H1 (cell line): ENCODE measurements around the gene TLK2. TPM values are rescaled to one million over a fixed set of nuclear protein-coding genes. Genes with fewer than 3 reads are reported as not detected.

ENCODE experiments used
- CTCF ChIA-PET: fragments of 300-600 bp; sonication (Branson Sonifier 250); formaldehyde crosslinking; loops from one replicate; lab custom pipeline; 2021; ENCODE audit not compliant: partially characterized antibody; lab: Charles Lee
- POLR2A ChIA-PET: fragments of 300-600 bp; sonication (Branson Sonifier 250); formaldehyde crosslinking; loops from one replicate; lab custom pipeline; 2021; ENCODE audit warnings: inconsistent platforms; ENCODE audit not compliant: partially characterized antibody; lab: Charles Lee
- DNase-seq, 2 experiments: peaks; one replicate each; pipeline versions ENCODE4 v3.0.0 to v3.0.0-alpha.2; 2010 to 2022; ENCODE audit warnings: low spot score in 2 of 2, low read depth in 1 of 2, mixed read lengths in 1 of 2
- FAIRE-seq: peaks from 2 replicates; lab custom pipeline; 2011; peaks lifted over from hg19 to GRCh38; lab: Jason Lieb, UNC
- H2AFZ ChIP-seq: 2 replicates; pipeline ENCODE4 v1.8.1; 2012; ENCODE audit warnings: low read length, inconsistent platforms
- H2AK5ac ChIP-seq: 2 replicates; pipeline ENCODE4 v1.6.1; 2013; ENCODE audit warnings: low read depth, low read length
- H2BK120ac ChIP-seq: replicated peaks from 2 replicates; pipeline ENCODE3; 2013; ENCODE audit warnings: low read depth, low read length, inconsistent platforms
- H2BK12ac ChIP-seq: 2 replicates; pipeline ENCODE4 v1.6.1; 2013; ENCODE audit warnings: low read depth, low read length
- H2BK15ac ChIP-seq: 2 replicates; pipeline ENCODE4 v1.6.1; 2013; ENCODE audit warnings: low read length
- H2BK20ac ChIP-seq: 2 replicates; pipeline ENCODE4 v1.6.1; 2013; ENCODE audit warnings: low read length
- H2BK5ac ChIP-seq: 2 replicates; pipeline ENCODE4 v1.6.1; 2013; ENCODE audit warnings: low read depth, low read length
- H3K14ac ChIP-seq: 2 replicates; pipeline ENCODE4 v1.6.1; 2013; ENCODE audit warnings: inconsistent platforms; ENCODE audit not compliant: insufficient read length
- H3K18ac ChIP-seq: 2 replicates; pipeline ENCODE4 v1.6.1; 2013; ENCODE audit warnings: low read length; ENCODE audit errors: extremely low read depth
- H3K23ac ChIP-seq: 2 replicates; pipeline ENCODE4 v1.6.1; 2013; ENCODE audit warnings: inconsistent platforms; ENCODE audit not compliant: insufficient read length
- H3K23me2 ChIP-seq: 2 replicates; pipeline ENCODE4 v1.6.1; 2013; ENCODE audit warnings: low read depth, low read length
- H3K27ac ChIP-seq: 2 replicates; pipeline ENCODE4 v1.6.1; 2011; ENCODE audit warnings: low read depth, low read length, inconsistent platforms
- H3K27me3 ChIP-seq, 4 experiments: replicated peaks in 1 of 4; 1 replicate in 1 of 4; 2 replicates in 3 of 4; pipeline versions ENCODE4 v1.6.1 to v1.8.1; 2011 to 2013; ENCODE audit warnings: low read length in 3 of 4, mild to moderate bottlenecking in 3 of 4, inconsistent platforms in 2 of 4, mixed read lengths in 2 of 4, moderate library complexity in 1 of 4; ENCODE audit not compliant: control insufficient read depth in 3 of 4, insufficient read depth in 3 of 4; ENCODE audit errors: extremely low read depth in 1 of 4
- H3K36me3 ChIP-seq, 4 experiments: 2 replicates each; pipeline versions ENCODE4 v1.6.1 to v1.8.1; 2011 to 2013; ENCODE audit warnings: mild to moderate bottlenecking in 4 of 4, low read length in 3 of 4, moderate library complexity in 2 of 4, control low read depth in 1 of 4, inconsistent platforms in 1 of 4; ENCODE audit not compliant: insufficient read depth in 4 of 4, control insufficient read depth in 2 of 4
- H3K4ac ChIP-seq: replicated peaks from 2 replicates; pipeline ENCODE3; 2013; ENCODE audit warnings: low read length, low read depth, mixed read lengths, inconsistent platforms; ENCODE audit not compliant: insufficient read length
- H3K4me1 ChIP-seq, 4 experiments: replicated peaks in 1 of 4; 1 replicate in 1 of 4; 2 replicates in 3 of 4; pipeline versions ENCODE4 v1.6.1 to v1.8.1; 2011 to 2013; ENCODE audit warnings: low read length in 3 of 4, inconsistent platforms in 2 of 4, mixed read lengths in 1 of 4; ENCODE audit not compliant: insufficient read depth in 4 of 4, control insufficient read depth in 3 of 4
- H3K4me2 ChIP-seq, 2 experiments: 2 replicates each; pipeline versions ENCODE4 v1.6.1 to v1.8.1; 2011 to 2013; ENCODE audit warnings: low read depth in 2 of 2, low read length in 2 of 2, control low read depth in 1 of 2, inconsistent platforms in 1 of 2, mild to moderate bottlenecking in 1 of 2; ENCODE audit not compliant: insufficient read depth in 1 of 2
- H3K4me3 ChIP-seq, 4 experiments: fragments of 200-600, 300-600 bp in 1 of 4; sonication (generic), shearing (Covaris generic), sonication (Bioruptor Twin) in 1 of 4; 2 replicates each; pipeline versions ENCODE4 v1.5.1 to v1.8.1; 2011 to 2016; ENCODE audit warnings: low read length in 4 of 4, low read depth in 3 of 4, control low read depth in 2 of 4, inconsistent platforms in 2 of 4, mild to moderate bottlenecking in 2 of 4, mixed read lengths in 1 of 4, moderate library complexity in 1 of 4; ENCODE audit not compliant: insufficient read depth in 2 of 4; ENCODE audit errors: extremely low read depth in 1 of 4
- H3K56ac ChIP-seq: replicated peaks from 2 replicates; pipeline ENCODE3; 2013; ENCODE audit warnings: low read depth, mild to moderate bottlenecking, mixed read lengths, low read length, inconsistent platforms; ENCODE audit not compliant: insufficient read length
- H3K79me1 ChIP-seq: 2 replicates; pipeline ENCODE4 v1.6.1; 2013; ENCODE audit warnings: low read depth, low read length, control low read depth
- H3K79me2 ChIP-seq, 2 experiments: 2 replicates each; pipeline versions ENCODE4 v1.6.1 to v1.8.1; 2012 to 2013; ENCODE audit warnings: low read length in 2 of 2, mild to moderate bottlenecking in 2 of 2, inconsistent platforms in 1 of 2; ENCODE audit not compliant: insufficient read depth in 2 of 2, control insufficient read depth in 1 of 2
- H3K9ac ChIP-seq, 4 experiments: replicated peaks in 1 of 4; 1 replicate in 1 of 4; 2 replicates in 3 of 4; pipeline versions ENCODE4 v1.6.1 to v1.8.1; 2011 to 2013; ENCODE audit warnings: low read depth in 3 of 4, low read length in 3 of 4, control low read depth in 2 of 4, mild to moderate bottlenecking in 2 of 4, moderate library complexity in 2 of 4, inconsistent platforms in 1 of 4; ENCODE audit errors: extremely low read depth in 1 of 4
- H3K9me3 ChIP-seq, 2 experiments: 2 replicates each; pipeline versions ENCODE4 v1.6.1 to v1.8.1; 2012 to 2013; ENCODE audit warnings: mild to moderate bottlenecking in 2 of 2, moderate library complexity in 2 of 2, control low read depth in 1 of 2, inconsistent platforms in 1 of 2, low read depth in 1 of 2, low read length in 1 of 2, mixed read lengths in 1 of 2; ENCODE audit not compliant: insufficient read depth in 2 of 2
- H4K20me1 ChIP-seq, 2 experiments: replicated peaks in 1 of 2; 2 replicates each; pipeline versions ENCODE3 to v1.8.1; 2011 to 2013; ENCODE audit warnings: inconsistent platforms in 2 of 2, low read length in 2 of 2, mild to moderate bottlenecking in 1 of 2; ENCODE audit not compliant: insufficient read depth in 2 of 2, control insufficient read depth in 1 of 2
- H4K5ac ChIP-seq: 2 replicates; pipeline ENCODE4 v1.6.1; 2013; ENCODE audit warnings: low read length, low read depth, mixed read lengths, inconsistent platforms; ENCODE audit not compliant: insufficient read length
- H4K8ac ChIP-seq: 2 replicates; pipeline ENCODE4 v1.8.0; 2013; ENCODE audit warnings: mild to moderate bottlenecking, moderate library complexity, low read length, inconsistent platforms; ENCODE audit not compliant: insufficient read depth; ENCODE audit errors: extremely low read depth
- H4K91ac ChIP-seq: replicated peaks from 2 replicates; pipeline ENCODE3; 2013; ENCODE audit warnings: low read length, mixed read lengths, inconsistent platforms; ENCODE audit not compliant: insufficient read length
- CTBP2 ChIP-seq: IDR thresholded peaks from 2 replicates; pipeline ENCODE4 v1.7.0; 2011; ENCODE audit warnings: borderline replicate concordance, mild to moderate bottlenecking, moderate library complexity, mixed read lengths, low read length; ENCODE audit not compliant: insufficient read depth, insufficient read length
- CTCF ChIP-seq, 3 experiments: IDR thresholded peaks; 1 replicate in 2 of 3; 2 replicates in 1 of 3; pipeline versions ENCODE4 v1.5.1 to v1.6.1; 2011; ENCODE audit warnings: low read length in 3 of 3, mild to moderate bottlenecking in 3 of 3, inconsistent platforms in 2 of 3, low read depth in 1 of 3, moderate library complexity in 1 of 3; ENCODE audit not compliant: insufficient read depth in 1 of 3; ENCODE audit errors: control extremely low read depth in 1 of 3
- HDAC6 ChIP-seq: IDR thresholded peaks from one replicate; pipeline ENCODE4 v1.7.1; 2012; ENCODE audit warnings: low read depth, mild to moderate bottlenecking, inconsistent platforms, low read length, moderate library complexity
- MAFK ChIP-seq: IDR thresholded peaks from 2 replicates; pipeline ENCODE4 v1.6.1; 2012; ENCODE audit warnings: low read depth, mild to moderate bottlenecking, improper control_type of control experiment, low read length
- SAP30 ChIP-seq: fragments of 300-600 bp; sonication (generic); IDR thresholded peaks from 2 replicates; pipeline ENCODE4 v1.7.1; 2012; ENCODE audit warnings: low read length, moderate library complexity, mild to moderate bottlenecking, inconsistent platforms; ENCODE audit not compliant: insufficient read depth, insufficient replicate concordance
- SUZ12 ChIP-seq: fragments of 200-600 bp; sonication (generic); IDR thresholded peaks from 2 replicates; pipeline ENCODE4 v1.6.1; 2012; ENCODE audit warnings: mild to moderate bottlenecking, inconsistent platforms, low read length, moderate library complexity, mixed read lengths
- YY1 ChIP-seq: IDR thresholded peaks from 2 replicates; pipeline ENCODE4 v1.6.1; 2011; ENCODE audit warnings: low read depth, mild to moderate bottlenecking, low read length
- WGBS, 2 experiments: shearing (Covaris generic) in 1 of 2; methylation state at CpG; one replicate each; pipeline versions ENCODE4 v1.1.6 to v1.1.7; 2013 to 2015; ENCODE audit warnings: low lambda C conversion rate in 2 of 2, mixed read lengths in 2 of 2, inconsistent platforms in 1 of 2, low coverage in 1 of 2, missing lambda C conversion rate in 1 of 2; ENCODE audit not compliant: insufficient replicate concordance in 2 of 2, insufficient coverage in 1 of 2, insufficient read length in 1 of 2; ENCODE audit errors: extremely low coverage in 1 of 2, missing lambda C conversion rate in 1 of 2; 5-methylcytosine and 5-hydroxymethylcytosine counted together
- polyA plus RNA-seq, 7 experiments: library from polyadenylated mRNA; depleted of rRNA in 3 of 7; stranded (reverse) in 5 of 7; unstranded in 2 of 7; fragments of >200 nt in 5 of 7; fragments of 200-250 nt in 2 of 7; gene quantifications; 1 replicate in 5 of 7; 2 replicates in 1 of 7; 4 replicates in 1 of 7; pipeline versions ENCODE4 v1.2.1 to v1.2.3, GENCODE V29; 2011 to 2013; ENCODE audit warnings: missing spikeins in 2 of 7, mixed read lengths in 2 of 7
- total RNA-seq: library from RNA; stranded (reverse); fragmentation: NEBNext Ultra II Directional; extraction: Animal tissue kit (Norgen Biotek cat#: 25700); gene quantifications from 2 replicates; pipeline ENCODE4 v1.2.1, GENCODE V29; 2021

Gene TLK2
- total and polyA plus RNA-seq, 2 of the 8 experiments (the other 6 are each of a cell fraction or from before 2014, with no cell fraction given), result 43.1 to 59.9 TPM

DNA sequence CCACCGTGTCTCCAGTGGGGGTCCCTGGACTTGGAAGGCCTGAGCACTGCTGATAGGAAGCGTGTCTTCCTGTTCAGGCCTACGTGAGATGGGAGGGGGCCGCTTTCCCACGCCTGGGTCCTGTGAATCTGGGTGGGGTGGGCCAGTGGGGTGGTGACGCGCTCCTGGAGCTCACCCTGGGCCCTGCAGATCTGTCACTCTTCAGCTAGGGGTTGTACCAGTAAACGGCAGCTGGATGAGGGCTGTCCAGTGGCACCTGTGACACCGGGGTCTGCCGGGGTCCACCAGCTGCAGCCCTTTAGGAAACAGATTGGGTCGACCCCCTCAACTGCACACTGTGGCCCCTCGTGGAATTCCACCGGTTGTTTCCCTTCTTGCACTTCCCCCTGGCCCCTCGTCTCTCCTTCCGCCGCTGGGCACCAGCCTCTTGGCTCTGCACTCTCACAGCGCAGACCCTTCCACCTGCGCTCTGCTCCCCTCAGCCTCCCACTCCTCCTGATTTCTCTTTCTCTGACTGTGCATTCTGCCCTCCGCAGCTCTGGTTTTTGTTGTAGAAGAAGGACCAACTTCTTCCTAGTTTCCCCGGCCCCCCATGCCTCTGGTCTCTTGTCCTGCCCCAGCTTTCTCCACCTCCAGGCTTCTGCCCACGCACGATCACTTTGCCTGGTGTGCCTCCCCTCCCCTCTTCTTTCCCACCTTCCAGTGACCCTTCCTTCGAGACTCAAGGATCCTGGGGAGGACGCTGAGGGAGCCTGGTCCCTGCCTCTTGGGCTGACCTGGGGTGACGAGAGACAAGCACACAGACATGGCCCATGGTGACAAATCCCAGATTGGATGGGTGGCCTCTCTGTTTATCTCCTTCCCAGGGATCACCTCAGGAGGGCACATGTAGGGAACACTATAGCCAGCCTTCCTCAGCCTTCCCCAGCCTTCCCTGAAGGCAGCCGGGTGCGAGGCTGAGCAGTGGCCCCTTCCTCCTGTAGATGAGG is 153.6 kb downstream of the TLK2 start:
- no peak overlapping the region for H3K9ac ChIP-seq
- H3K27ac ChIP-seq, result 0 out of 2 replicates have a peak overlapping the region, but pooled peaks have one; percentile 9
- H2AFZ ChIP-seq, result no peak overlapping the region
- no peak overlapping the region for H3K14ac ChIP-seq
- H3K18ac ChIP-seq, result peak overlapping the region; percentile 60
- H3K23ac ChIP-seq, result no peak overlapping the region
- no peak overlapping the region for H3K4ac ChIP-seq
- H2BK12ac ChIP-seq, result peak overlapping the region; percentile 75; the same call in 1 of the 2 replicates
- H2AK5ac ChIP-seq, result peak overlapping the region; percentile 91
- no peaks in the 10 kb centered on the region for H3K9me3 ChIP-seq
- H3K4me1 ChIP-seq, result peaks cover 0 to 26% (median 20%) of the 10 kb centered on the region in 4 experiments; a peak in 6 of 7 replicates
- no peak overlapping the region for H3K56ac ChIP-seq
- H2BK20ac ChIP-seq, result peak overlapping the region; percentile 43; the same call in 1 of the 2 replicates
- no peak overlapping the region for H3K4me3 ChIP-seq
- H4K5ac ChIP-seq, result no peak overlapping the region
- H2BK120ac ChIP-seq, result no peak overlapping the region
- H2BK15ac ChIP-seq, result peak overlapping the region; percentile 61; the same call in 1 of the 2 replicates
- H4K8ac ChIP-seq, result peak overlapping the region; percentile 87; the same call in 1 of the 2 replicates
- H3K79me1 ChIP-seq, result peaks cover 7% of the 10 kb centered on the region
- peak overlapping the region; percentile 87 for H2BK5ac ChIP-seq
- no peaks in the 10 kb centered on the region for H4K20me1 ChIP-seq
- no peak overlapping the region for H3K4me2 ChIP-seq
- FAIRE-seq (no peak), DNase-seq (no peak)
- ChIA-PET CTCF (interaction anchor here (0.6 to 1.3 kb wide), 2 partner anchors 22 to 1397 kb away, joined by 3 to 4 read pairs; no protein-coding TSS in a partner anchor), POLR2A (interaction anchor here (1.4 to 1.7 kb wide), 3 partner anchors 10 to 16 kb away, joined by 3 to 5 read pairs (median 4); no protein-coding TSS in a partner anchor)
- H3K27me3 ChIP-seq, result peaks cover 0 to 2% (median 0%) of the 10 kb centered on the region in 4 experiments; a peak in 1 of 7 replicates
- 84% methylated on average over 26 of the region's 27 CpGs; no CpG with 5 or more reads in 1 of the 2 experiments for WGBS, 2 experiments
- peaks cover 10% of the 10 kb centered on the region; the same call in 1 of the 2 replicates for H3K23me2 ChIP-seq
- H3K79me2 ChIP-seq, result peaks cover 0 to 21% of the 10 kb centered on the region in 2 experiments; a peak in 1 of 4 replicates
- no peaks in the 10 kb centered on the region for H3K36me3 ChIP-seq
- peak overlapping the region; percentile 1 for H4K91ac ChIP-seq
- TF ChIP-seq SUZ12 (no peak), CTBP2 (no peak), CTCF (IDR thresholded peaks at IDR 0.05; ENCODE audit: control extremely low read depth in 1 of 3, insufficient read depth in 1 of 3, low read depth in 1 of 3, low read length in 3 of 3) (no peak), SAP30 (no peak), HDAC6 (no peak), YY1 (no peak), MAFK (no peak)
